Stimulated activated CD8-positive, alpha-beta memory T cell treated with anti-CD3 and anti-CD28 coated beads, Interleukin-12 subunit alpha, Interleukin-12 subunit beta, amount 100 ng/mL, for 1 hour (primary cell): ENCODE results near the gene MYCBP2.
"Not testable (repeated sequence)": the region's sequence is repeated elsewhere in the genome, so short reads cannot be mapped to it uniquely, and the experiment has no call there.

Source experiments
- DNase-seq: peaks from one replicate; pipeline ENCODE4 v3.0.0-alpha.2; 2020; ENCODE audit warnings: low read depth

MYCBP2 gene

DNA sequence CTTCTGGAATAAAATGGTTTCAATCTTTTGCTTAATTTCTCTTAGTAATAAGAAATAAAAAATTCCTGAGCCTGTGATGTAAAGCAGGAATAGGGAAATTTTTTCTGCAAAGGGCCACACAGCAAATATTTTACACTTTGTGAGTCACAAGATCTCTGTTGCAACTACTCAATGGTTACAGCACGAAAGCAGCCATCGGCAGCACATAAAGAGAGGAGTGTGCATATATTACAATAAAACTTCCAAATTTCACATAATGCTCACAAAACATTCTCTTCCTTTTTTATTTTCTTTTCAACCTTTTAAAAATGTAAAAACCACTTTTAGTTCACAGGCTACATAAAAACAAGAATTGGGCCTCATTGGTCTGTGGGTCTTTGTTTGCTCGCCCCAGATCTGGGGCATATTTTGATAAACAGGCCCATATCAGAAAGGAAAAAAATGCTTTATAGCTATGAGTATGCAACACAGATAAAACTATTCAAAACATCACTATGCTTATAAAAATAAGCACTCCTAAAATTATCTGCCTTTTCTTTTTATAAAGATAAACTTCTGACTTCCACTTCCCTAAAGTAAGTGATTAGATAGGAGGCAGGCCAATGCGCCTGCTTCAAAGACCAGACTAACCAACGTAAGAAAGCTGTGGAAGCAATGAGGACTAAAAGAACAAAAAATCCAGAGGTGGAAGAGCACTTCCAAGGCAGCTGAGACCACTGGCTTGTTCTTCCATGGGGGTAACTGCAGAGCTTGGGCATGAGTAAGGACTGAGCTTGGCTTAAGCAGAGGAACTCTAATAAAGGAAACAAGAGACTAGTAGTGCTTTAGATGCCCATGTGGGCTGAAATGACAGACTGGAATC, 26.5 kb downstream of the MYCBP2 start:
- no peak for DNase-seq

GRCh38 chr13:77299587-77299986, 27.3 kb downstream of the MYCBP2 start:
- no peak for DNase-seq

DNA sequence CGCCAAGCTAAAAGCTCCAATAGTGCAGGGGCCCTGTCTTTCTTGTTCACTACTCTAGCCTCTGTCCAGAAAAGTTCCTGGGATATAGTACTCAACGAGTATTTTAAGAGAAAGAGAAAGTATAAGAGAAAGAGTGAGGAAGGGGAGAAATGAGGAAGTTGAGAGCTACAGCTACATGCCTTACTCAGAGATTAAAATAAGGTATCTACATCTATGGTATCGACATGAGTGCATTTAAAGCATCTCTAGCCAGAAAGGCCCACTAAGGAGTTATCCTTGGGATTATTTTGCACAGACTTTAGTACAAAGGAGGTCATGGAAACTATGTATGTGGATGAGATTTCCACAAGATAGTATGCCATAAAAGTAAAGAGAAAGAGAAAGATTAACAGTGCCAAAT, 28.5 kb downstream of the MYCBP2 start:
- no peak for DNase-seq

DNA sequence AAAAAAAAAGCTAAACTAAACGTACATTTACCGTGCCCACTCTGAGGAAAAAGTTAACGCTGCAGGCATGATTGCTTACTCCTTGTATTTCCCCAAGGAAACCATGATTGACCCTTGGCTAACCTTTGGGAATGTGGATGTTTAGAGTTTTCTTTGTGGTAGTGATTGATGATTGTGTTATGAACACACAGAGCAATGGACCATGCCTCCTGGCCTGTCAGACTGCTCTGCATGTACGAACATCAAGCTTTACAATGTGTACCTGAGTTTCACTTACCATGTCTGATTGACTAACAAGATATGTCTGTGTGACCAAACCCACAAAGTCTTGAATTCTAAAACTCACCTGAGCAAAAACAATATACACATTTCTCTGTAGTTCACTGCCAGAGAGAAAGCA, 35.1 kb downstream of the MYCBP2 start:
- DNase-seq = no peak

DNA sequence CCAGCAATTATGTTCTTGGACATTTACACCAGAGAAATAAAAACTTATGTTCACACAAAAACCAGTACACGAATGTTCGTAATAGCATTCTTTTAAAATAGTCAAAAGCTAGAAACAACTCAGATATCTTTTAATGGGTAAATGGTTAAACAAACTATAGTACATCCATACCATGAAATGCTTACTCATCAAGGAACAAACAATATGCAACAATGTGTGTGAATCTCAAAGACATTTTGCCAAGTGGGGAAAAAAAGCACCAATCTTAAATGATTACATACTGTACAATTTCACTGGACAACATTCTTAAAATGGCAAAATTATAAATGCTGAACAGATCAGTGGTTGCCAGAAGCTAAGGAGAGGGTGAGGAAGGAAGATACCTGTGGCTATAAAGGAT, 36.6 kb downstream of the MYCBP2 start:
- DNase-seq = no peak

DNA sequence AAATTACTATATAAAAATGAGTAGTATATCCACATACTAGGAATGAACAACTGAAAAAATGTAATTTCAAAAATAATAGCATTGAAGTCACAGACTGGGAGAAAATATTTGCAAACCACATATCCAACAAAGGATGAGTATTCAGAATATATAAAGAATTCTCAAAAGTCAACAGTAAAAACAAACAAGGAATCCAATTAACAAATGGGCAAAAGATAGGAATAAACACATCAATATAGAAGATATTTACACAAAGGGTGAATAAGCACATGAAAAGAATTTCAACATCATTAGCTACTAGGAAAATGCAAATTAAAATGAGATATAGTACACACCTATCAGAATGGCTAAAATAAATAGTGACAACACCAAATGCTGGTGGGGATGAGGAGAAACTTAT, 37.0 kb downstream of the MYCBP2 start:
- no peak for DNase-seq

DNA sequence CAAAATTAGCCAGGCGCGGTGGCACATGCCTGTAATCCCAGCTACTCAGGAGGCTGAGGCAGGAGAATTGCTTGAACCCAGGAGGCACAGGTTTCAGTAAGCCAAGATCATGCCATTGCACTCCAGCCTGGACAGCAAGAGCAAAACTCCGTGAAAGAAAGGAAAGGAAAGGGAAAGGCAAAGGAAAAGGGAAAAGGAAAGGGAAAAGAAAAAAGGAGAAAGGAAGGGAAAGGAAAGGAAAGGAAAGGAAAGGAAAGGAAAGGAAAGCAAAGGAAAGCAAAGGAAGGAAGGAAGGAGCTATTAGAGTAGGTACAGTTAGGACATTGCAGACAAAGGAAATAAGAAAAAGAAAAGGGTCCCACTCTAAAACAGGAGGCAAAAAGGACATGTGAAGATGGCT, 41.3 kb downstream of the MYCBP2 start:
- DNase-seq = not testable (repeated sequence)

DNA sequence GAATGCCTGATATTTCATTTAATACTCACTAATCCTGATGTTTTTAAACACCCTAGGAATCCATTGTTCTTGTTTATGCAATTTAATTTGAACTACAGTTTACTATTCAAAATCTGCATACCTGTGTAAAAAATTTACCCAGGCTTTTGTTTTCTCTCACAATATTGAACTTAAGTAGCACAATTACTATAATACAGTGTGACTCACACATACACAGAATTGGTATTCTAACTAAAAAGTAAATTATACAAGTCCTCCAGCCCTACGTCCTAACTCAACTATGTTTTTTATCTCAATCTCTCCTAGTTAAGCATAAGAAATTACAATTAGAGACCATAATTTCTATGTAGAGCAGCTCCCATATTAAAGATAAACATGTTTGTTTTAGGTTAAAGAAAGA, 41.8 kb downstream of the MYCBP2 start:
- no peak for DNase-seq

- DNase-seq = no peak
Observed at GRCh38 chr13:77274126-77274525, 52.8 kb downstream of the MYCBP2 start.

DNA sequence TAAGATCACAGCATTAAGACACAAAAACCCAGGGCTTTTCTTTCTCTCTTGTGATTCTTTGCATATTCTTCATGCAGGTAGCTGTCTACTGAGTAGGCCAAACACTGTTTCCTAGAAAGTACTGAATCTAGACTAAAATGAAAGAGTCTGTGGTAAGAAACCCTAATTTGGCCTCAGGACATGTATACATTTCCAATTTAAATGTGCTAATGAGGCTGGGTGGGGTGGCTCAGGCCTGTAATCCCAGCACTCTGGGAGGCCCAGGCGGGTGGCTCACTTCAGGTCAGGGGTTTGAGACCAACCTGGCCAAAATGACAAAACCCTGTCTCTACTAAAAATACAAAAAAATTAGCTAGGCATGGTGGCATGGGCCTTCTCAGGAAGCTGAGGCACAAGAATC, 57.8 kb downstream of the MYCBP2 start:
- DNase-seq = no peak

DNA sequence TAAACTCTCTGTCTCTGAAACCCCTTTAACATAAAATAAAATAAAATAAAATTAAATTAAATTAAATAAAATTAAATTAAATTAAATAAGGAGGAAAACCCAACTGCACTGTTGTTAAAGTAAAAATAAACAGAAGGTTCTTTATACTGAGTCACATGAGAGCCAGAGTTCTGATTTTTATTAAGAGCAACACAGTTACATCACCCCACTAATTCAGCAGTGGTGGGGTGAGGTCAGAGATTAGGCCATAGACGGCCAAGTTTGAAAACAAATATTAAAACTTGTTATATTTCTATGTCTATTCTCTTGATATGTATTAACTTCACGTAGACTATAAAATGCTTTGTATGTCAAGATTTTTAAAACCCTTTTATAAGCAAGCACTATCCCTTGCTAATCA, 59.5 kb downstream of the MYCBP2 start:
- no peak for DNase-seq

DNA sequence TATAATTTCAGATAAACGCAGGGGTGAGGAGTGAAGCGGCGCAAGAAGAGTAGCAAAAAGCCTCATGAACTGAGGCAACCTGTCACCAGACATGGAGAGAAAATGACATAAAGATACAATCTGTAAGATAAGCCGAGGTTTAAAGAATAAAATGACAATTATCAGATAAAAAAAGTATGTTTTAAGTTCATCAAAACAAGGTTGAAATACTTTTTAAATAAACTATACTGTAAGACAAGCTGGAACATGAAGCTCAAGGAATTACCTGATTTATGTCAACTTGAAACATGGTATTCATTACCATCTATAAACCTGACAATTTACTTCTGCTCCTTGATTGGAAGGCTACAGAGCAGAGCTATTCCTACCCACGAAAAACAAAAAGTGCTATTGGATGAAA, 61.6 kb downstream of the MYCBP2 start:
- no peak for DNase-seq

GRCh38 chr13:77262198-77262597, 64.7 kb downstream of the MYCBP2 start:
- no peak for DNase-seq

DNA sequence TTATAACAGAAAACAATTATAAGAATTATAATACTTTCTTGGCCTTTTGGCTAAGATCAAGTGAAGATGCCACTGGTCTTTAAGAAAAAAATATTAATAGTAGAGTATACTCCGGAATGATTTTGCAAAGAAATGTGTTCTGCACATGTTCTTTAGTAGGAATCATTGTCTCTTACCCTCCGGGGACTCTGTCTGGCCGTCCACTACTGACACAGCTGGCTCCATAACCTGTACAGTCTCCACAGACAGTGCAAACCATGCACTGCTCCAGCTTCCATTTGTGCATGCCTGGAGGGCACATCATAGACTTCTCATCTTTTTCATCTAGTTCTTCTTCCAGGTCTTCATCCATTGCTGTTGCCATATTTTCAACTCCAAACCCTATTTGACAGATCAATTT, 75.9 kb downstream of the MYCBP2 start:
- no peak for DNase-seq

DNA sequence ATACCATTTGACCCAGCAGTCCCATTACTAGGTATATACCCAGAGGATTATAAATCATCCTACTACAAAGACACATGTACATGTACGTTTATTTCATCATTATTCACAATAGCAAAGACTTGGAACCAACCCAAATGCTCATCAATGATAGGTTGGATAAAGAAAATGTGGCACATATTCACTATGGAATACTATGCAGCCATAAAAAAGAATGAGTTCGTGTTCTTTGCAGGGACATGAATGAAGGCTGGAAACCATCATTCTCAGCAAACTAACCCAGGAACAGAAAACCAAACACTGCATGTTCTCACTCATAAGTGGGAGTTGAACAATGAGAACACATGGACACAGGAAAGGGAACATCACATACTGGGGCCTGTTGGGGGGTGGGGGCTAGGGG, 81.7 kb downstream of the MYCBP2 start:
- not testable (repeated sequence) for DNase-seq

GRCh38 chr13:77239312-77239711, 87.6 kb downstream of the MYCBP2 start:
- no peak for DNase-seq

GRCh38 chr13:77235456-77236022, 91.4 kb downstream of the MYCBP2 start:
- no peak for DNase-seq

DNA sequence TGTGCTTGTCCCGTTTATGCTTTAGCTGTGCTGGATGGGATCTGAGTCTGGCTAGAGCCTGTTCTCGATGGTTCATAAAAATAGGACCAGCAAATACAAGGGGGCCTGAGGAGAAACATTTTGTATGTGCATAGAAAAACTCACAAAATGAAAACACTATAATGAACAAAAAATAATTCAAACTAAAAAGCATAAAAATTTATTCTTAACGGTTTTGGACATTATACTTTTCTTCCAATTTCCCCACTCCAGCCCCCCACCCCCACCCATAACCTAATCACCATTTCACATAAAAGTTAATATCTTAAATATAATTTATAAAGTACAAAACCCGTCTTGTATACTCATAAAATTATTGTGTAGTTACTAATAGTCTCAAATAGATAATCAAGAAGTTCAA, 93.7 kb downstream of the MYCBP2 start:
- DNase-seq = no peak

- no peak for DNase-seq
Observed at GRCh38 chr13:77230560-77230959, 96.3 kb downstream of the MYCBP2 start.

GRCh38 chr13:77225946-77226345, 100.9 kb downstream of the MYCBP2 start:
- no peak for DNase-seq

- no peak for DNase-seq
Observed at GRCh38 chr13:77222909-77223308, 104.0 kb downstream of the MYCBP2 start.

GRCh38 chr13:77222000-77222690, 104.7 kb downstream of the MYCBP2 start:
- DNase-seq = no peak

- DNase-seq = no peak
Observed at GRCh38 chr13:77219401-77219800, 107.5 kb downstream of the MYCBP2 start.
